Neutrophil (primary cell): ENCODE results near the gene COL17A1.

Experiments
- H3K27ac ChIP-seq: fragments of 200-600 bp; sonication (generic); 2 replicates; pipeline ENCODE4 v1.5.1; 2016; ENCODE audit warnings: mild to moderate bottlenecking, moderate library complexity
- H3K27me3 ChIP-seq: fragments of 200-600 bp; sonication (generic); 2 replicates; pipeline ENCODE4 v1.6.0; 2016; ENCODE audit warnings: mild to moderate bottlenecking
- H3K36me3 ChIP-seq: fragments of 200-600 bp; sonication (generic); 2 replicates; pipeline ENCODE4 v1.5.1; 2017
- H3K4me1 ChIP-seq, 2 experiments: fragments of 200-600 bp in 1 of 2; sonication (generic) in 1 of 2; 1 replicate in 1 of 2; 2 replicates in 1 of 2; pipeline versions ENCODE4 v1.5.1 to v1.6.1; 2013 to 2016; ENCODE audit warnings: low read depth in 1 of 2, low read length in 1 of 2, mild to moderate bottlenecking in 1 of 2, moderate library complexity in 1 of 2; ENCODE audit not compliant: control insufficient read depth in 1 of 2, insufficient read depth in 1 of 2
- H3K4me3 ChIP-seq, 2 experiments: fragments of 200-600 bp in 1 of 2; sonication (generic) in 1 of 2; 1 replicate in 1 of 2; 2 replicates in 1 of 2; pipeline ENCODE4 v1.5.1; 2013 to 2016; ENCODE audit warnings: low read depth in 1 of 2, low read length in 1 of 2, mild to moderate bottlenecking in 1 of 2, moderate library complexity in 1 of 2
- H3K9me3 ChIP-seq: fragments of 200-600 bp; sonication (generic); 2 replicates; pipeline ENCODE4 v1.5.1; 2016
- TF ChIP-seq, protein P1 (sequence below): fragments of 200-600 bp; sonication (generic); IDR thresholded peaks from 2 replicates; pipeline ENCODE4 v1.5.1; 2016; ENCODE audit warnings: antibody characterized with exemption

COL17A1 gene

DNA sequence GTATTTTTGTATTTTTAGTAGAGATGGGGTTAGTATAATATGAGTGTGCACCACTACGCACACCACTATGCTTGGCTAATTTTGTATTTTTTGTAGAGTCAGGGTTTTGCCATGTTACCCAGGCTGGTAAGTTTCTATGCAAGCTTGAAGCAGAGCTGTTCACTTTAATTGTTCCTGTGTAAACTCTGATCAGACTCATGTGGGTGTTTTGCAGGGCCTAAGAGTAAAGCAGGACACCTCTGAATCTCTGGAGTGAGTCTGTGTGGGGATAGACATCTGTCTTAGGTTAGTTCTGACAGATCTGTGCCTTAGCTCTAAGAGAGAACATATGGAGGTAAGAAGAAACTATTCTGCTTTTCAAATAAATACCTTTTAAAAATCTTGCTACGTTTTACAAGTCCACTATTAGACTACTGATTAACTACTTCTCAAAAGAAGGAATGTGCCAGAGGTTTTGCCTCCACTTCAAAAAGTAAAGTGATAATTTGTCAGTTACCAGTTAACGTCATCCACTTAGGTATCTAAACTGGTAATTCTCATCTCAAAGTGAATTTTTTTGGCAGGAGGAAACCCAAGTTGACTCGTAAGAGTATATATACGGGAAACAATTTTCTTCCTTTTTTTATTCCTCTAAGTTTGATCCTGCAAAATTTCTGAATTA is 1.1 kb downstream of the COL17A1 start:
- H3K9me3 ChIP-seq: no peaks in the 10 kb centered on the region
- H3K4me3 ChIP-seq: no peak overlapping the region
- no peak overlapping the region for H3K27ac ChIP-seq

DNA sequence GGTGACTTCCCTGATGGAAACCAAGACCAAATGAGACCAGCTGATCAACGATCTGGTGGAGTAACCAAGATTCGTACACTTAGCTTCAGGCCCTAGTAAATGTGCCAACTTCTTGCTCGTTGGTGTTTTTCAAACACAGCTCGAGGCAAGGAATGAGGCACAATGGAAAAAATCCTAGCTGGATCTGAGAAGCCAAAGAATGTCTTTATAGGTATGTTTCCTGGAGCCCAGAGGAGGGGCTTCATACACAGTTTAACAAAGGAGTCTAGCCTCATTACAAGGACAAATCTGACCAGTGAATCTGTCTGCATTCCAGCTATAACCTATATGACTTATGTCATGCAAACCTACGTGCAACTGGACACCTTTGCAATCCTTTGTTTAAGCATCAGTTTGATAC is 3.7 kb downstream of the COL17A1 start:
- no peaks in the 10 kb centered on the region for H3K9me3 ChIP-seq
- H3K27me3 ChIP-seq: no peaks in the 10 kb centered on the region
- H3K27ac ChIP-seq: no peak overlapping the region
- TF ChIP-seq, protein P1, sequence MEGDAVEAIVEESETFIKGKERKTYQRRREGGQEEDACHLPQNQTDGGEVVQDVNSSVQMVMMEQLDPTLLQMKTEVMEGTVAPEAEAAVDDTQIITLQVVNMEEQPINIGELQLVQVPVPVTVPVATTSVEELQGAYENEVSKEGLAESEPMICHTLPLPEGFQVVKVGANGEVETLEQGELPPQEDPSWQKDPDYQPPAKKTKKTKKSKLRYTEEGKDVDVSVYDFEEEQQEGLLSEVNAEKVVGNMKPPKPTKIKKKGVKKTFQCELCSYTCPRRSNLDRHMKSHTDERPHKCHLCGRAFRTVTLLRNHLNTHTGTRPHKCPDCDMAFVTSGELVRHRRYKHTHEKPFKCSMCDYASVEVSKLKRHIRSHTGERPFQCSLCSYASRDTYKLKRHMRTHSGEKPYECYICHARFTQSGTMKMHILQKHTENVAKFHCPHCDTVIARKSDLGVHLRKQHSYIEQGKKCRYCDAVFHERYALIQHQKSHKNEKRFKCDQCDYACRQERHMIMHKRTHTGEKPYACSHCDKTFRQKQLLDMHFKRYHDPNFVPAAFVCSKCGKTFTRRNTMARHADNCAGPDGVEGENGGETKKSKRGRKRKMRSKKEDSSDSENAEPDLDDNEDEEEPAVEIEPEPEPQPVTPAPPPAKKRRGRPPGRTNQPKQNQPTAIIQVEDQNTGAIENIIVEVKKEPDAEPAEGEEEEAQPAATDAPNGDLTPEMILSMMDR: no peak
- H3K4me3 ChIP-seq: no peak overlapping the region
- H3K4me1 ChIP-seq: no peaks in the 10 kb centered on the region
- H3K36me3 ChIP-seq: no peaks in the 10 kb centered on the region

More for the DNA sequence above, 1.1 kb downstream of the COL17A1 start:
- Histone ChIP-seq H3K36me3 (no peaks in the 10 kb centered on the region), H3K27me3 (no peaks in the 10 kb centered on the region), H3K4me1 (no peaks in the 10 kb centered on the region)
- TF ChIP-seq, protein P1: no peak

DNA sequence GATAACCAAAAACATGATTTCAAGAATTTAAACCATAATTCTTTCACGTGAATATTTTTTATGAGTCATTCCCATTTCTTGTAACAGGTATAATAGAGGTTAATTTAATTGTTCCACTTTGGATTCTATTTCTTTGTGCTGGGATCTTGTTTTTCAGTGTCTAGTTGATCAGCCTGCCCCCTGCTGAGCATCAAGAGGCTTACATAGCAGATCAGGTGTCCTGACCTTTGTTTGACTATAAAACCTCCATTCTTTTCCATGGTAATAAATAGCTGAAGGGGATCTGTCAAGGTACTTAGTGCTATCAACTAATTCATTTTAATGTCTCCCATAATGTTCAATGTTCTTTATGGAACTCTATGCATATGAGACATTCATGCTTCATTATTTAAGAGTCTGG is 4.9 kb downstream of the COL17A1 start:
- no peaks in the 10 kb centered on the region for H3K4me1 ChIP-seq
- no peaks in the 10 kb centered on the region for H3K36me3 ChIP-seq
- no peaks in the 10 kb centered on the region for H3K27me3 ChIP-seq
- H3K4me3 ChIP-seq: no peak overlapping the region
- no peaks in the 10 kb centered on the region for H3K9me3 ChIP-seq
- no peak overlapping the region for H3K27ac ChIP-seq
- TF ChIP-seq, protein P1: no peak

DNA sequence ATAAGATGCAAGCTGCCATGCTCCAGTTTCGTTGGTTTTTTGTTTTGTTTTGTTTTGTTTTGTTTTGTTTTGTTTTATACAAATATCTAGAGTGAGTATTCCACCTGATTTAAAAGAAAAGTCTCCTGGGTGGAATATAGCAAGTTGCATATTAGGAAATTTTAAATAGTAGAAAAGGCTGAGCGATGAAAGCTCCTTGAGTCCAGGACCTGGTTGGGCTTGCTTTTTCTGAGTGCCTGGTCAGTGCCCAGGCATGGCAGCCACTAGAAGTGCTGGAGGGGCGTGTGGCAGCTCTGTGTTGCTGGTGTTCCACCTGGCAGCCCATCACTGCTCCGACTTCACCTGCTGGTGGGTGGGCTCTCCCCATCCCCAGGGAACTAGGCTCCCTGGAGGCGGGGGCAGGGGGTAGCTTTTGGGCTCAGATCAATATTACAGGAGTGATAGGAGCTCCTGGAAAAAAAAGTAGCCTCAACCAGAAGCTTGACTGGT is 8.0 kb downstream of the COL17A1 start:
- no peaks in the 10 kb centered on the region for H3K36me3 ChIP-seq
- TF ChIP-seq, protein P1: no peak

DNA sequence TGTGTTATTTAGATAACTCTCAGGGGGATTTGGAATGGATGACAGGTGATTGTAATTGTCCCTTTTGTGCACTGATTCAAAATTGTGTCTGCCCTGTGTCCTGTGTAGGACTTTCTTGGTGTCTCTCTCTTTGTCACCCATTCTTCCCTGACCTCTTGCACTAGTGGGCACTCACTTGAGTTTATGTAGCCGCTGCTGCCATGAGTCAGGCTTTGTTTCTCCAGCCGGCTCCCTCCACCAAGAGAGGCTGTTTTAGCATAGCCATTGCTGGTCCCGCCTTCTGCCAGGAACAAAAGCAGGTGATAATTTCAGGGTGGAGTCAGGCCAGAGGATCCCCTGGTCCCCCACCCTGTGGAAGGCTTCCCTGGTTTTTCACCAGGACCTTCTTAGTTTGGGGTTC is 8.4 kb downstream of the COL17A1 start:
- Histone ChIP-seq H3K4me1 (no peaks in the 10 kb centered on the region), H3K4me3 (no peak overlapping the region), H3K27ac (no peak overlapping the region), H3K9me3 (no peaks in the 10 kb centered on the region), H3K27me3 (no peaks in the 10 kb centered on the region), H3K36me3 (no peaks in the 10 kb centered on the region)
- TF ChIP-seq, protein P1: no peak

More for the DNA sequence above, 8.0 kb downstream of the COL17A1 start:
- H3K27ac ChIP-seq: no peak overlapping the region
- no peak overlapping the region for H3K4me3 ChIP-seq
- H3K4me1 ChIP-seq: no peaks in the 10 kb centered on the region
- H3K27me3 ChIP-seq: no peaks in the 10 kb centered on the region
- no peaks in the 10 kb centered on the region for H3K9me3 ChIP-seq
